ENCODE measurements around the gene NUPR1.

DNA sequence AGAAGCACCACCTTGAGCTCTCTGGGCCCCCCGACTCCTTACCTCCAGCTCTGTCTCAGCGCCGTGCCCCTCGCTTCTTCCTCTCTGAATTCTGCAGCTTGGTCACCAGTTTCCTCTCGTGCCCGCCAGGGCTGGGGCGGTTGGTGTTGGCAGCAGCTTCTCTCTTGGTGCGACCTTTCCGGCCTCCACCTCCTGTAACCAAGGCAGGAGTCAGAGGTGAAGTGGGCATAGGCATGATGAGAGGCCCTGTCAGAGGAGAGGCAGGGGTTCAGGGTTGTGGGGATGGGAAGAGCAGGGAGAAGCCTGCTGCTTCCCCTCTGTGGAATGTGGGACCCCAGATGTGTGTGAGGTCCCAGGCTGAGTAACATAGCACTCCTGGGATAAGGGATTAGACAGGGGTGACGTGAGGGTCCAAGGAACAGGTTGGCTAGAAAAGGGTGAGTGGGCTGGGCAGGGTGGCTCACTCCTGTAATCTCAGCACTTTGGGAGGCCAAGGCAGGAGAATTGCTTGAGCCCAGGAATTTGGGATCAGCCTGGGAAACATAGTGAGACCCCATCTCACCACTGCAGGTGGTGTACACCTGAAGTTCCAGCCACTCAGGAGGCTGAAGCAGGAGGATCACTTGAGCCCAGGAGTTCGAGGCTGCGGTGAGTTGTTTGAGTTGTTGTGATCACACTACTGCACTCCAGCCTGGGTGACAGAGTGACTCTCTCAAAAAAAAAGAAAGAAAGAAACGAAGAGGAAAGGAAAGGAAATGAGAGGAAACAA is 626 bp downstream of the NUPR1 start:
- TF ChIP-seq KLF1 (tag by site-specific recombination; IDR thresholded peaks at IDR 0.05) (no peak), ZNF510 (tag by site-specific recombination; IDR thresholded peaks at IDR 0.05; ENCODE audit: insufficient replicate concordance) (no peak), ZNF274 (IDR thresholded peaks at IDR 0.05; ENCODE audit: low read length) (no peak), ZNF274 (tag by site-specific recombination; IDR thresholded peaks at IDR 0.05; ENCODE audit: borderline replicate concordance) (no peak)
- TF ChIP-seq, protein P1, sequence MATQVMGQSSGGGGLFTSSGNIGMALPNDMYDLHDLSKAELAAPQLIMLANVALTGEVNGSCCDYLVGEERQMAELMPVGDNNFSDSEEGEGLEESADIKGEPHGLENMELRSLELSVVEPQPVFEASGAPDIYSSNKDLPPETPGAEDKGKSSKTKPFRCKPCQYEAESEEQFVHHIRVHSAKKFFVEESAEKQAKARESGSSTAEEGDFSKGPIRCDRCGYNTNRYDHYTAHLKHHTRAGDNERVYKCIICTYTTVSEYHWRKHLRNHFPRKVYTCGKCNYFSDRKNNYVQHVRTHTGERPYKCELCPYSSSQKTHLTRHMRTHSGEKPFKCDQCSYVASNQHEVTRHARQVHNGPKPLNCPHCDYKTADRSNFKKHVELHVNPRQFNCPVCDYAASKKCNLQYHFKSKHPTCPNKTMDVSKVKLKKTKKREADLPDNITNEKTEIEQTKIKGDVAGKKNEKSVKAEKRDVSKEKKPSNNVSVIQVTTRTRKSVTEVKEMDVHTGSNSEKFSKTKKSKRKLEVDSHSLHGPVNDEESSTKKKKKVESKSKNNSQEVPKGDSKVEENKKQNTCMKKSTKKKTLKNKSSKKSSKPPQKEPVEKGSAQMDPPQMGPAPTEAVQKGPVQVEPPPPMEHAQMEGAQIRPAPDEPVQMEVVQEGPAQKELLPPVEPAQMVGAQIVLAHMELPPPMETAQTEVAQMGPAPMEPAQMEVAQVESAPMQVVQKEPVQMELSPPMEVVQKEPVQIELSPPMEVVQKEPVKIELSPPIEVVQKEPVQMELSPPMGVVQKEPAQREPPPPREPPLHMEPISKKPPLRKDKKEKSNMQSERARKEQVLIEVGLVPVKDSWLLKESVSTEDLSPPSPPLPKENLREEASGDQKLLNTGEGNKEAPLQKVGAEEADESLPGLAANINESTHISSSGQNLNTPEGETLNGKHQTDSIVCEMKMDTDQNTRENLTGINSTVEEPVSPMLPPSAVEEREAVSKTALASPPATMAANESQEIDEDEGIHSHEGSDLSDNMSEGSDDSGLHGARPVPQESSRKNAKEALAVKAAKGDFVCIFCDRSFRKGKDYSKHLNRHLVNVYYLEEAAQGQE (tag by site-specific recombination; IDR thresholded peaks at IDR 0.05), result no peak
- TF ChIP-seq, protein P2, sequence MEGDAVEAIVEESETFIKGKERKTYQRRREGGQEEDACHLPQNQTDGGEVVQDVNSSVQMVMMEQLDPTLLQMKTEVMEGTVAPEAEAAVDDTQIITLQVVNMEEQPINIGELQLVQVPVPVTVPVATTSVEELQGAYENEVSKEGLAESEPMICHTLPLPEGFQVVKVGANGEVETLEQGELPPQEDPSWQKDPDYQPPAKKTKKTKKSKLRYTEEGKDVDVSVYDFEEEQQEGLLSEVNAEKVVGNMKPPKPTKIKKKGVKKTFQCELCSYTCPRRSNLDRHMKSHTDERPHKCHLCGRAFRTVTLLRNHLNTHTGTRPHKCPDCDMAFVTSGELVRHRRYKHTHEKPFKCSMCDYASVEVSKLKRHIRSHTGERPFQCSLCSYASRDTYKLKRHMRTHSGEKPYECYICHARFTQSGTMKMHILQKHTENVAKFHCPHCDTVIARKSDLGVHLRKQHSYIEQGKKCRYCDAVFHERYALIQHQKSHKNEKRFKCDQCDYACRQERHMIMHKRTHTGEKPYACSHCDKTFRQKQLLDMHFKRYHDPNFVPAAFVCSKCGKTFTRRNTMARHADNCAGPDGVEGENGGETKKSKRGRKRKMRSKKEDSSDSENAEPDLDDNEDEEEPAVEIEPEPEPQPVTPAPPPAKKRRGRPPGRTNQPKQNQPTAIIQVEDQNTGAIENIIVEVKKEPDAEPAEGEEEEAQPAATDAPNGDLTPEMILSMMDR (tag by site-specific recombination; IDR thresholded peaks at IDR 0.05), result no peak
- TF ChIP-seq, protein P3, sequence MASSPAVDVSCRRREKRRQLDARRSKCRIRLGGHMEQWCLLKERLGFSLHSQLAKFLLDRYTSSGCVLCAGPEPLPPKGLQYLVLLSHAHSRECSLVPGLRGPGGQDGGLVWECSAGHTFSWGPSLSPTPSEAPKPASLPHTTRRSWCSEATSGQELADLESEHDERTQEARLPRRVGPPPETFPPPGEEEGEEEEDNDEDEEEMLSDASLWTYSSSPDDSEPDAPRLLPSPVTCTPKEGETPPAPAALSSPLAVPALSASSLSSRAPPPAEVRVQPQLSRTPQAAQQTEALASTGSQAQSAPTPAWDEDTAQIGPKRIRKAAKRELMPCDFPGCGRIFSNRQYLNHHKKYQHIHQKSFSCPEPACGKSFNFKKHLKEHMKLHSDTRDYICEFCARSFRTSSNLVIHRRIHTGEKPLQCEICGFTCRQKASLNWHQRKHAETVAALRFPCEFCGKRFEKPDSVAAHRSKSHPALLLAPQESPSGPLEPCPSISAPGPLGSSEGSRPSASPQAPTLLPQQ (tag by site-specific recombination; IDR thresholded peaks at IDR 0.05), result no peak
- TF ChIP-seq, protein P4, sequence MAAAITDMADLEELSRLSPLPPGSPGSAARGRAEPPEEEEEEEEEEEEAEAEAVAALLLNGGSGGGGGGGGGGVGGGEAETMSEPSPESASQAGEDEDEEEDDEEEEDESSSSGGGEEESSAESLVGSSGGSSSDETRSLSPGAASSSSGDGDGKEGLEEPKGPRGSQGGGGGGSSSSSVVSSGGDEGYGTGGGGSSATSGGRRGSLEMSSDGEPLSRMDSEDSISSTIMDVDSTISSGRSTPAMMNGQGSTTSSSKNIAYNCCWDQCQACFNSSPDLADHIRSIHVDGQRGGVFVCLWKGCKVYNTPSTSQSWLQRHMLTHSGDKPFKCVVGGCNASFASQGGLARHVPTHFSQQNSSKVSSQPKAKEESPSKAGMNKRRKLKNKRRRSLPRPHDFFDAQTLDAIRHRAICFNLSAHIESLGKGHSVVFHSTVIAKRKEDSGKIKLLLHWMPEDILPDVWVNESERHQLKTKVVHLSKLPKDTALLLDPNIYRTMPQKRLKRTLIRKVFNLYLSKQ (tag by site-specific recombination; IDR thresholded peaks at IDR 0.05; ENCODE audit: borderline replicate concordance), result no peak

All from HEK293 (cell line).